Gastroesophageal sphincter (tissue), 3 donors: ENCODE data around the gene EIF4B.

Experiments
- POLR2A ChIP-seq, 2 donors: fragments of 450-650 bp; IDR thresholded peaks; one replicate each; pipeline ENCODE4 v1.6.1; 2017; ENCODE audit warnings: antibody characterized with exemption in 2 of 2, mild to moderate bottlenecking in 2 of 2, moderate library complexity in 1 of 2
- POLR2AphosphoS5 ChIP-seq: sonication (generic); formaldehyde crosslinking; IDR thresholded peaks from one replicate; pipeline ENCODE4 v1.6.1; 2017; ENCODE audit warnings: antibody characterized with exemption
- TF ChIP-seq, protein P1 (sequence below), 4 experiments: fragments of 200-600 bp in 2 of 4; fragments of 450-650 bp in 2 of 4; sonication (generic) in 1 of 4; IDR thresholded peaks; one replicate each; pipeline ENCODE4 v1.5.1; 2017 to 2019; ENCODE audit warnings: antibody characterized with exemption in 4 of 4, mild to moderate bottlenecking in 2 of 4, moderate library complexity in 2 of 4

DNA sequence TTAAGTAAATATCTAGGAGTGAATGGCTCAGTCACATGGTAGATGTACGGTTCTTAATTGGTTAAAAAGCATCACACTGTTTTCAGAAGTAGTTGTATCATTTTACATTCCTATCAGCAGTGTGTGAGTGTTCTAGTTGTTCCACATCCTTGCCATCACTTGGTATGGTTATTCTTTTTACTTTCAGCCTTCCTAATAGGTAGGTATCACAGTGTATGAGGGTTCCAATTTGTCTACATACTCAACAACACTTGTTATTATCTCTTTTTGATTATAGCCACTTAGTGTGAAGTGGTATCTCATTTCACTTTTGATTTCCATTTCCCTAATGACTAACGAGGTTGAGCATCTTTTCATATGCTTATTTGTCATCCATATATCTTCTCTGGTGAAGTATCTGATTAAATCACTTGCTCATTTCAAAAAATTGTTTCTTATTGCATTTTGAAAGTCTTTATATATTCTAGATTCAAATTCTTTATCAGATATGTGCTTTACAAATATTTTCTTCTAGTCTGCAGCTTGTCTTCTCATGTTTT, 76.5 kb downstream of the EIF4B start:
- TF ChIP-seq POLR2A (IDR thresholded peaks at IDR 0.05) (no peak), POLR2AphosphoS5 (no peak)
- TF ChIP-seq, protein P1, sequence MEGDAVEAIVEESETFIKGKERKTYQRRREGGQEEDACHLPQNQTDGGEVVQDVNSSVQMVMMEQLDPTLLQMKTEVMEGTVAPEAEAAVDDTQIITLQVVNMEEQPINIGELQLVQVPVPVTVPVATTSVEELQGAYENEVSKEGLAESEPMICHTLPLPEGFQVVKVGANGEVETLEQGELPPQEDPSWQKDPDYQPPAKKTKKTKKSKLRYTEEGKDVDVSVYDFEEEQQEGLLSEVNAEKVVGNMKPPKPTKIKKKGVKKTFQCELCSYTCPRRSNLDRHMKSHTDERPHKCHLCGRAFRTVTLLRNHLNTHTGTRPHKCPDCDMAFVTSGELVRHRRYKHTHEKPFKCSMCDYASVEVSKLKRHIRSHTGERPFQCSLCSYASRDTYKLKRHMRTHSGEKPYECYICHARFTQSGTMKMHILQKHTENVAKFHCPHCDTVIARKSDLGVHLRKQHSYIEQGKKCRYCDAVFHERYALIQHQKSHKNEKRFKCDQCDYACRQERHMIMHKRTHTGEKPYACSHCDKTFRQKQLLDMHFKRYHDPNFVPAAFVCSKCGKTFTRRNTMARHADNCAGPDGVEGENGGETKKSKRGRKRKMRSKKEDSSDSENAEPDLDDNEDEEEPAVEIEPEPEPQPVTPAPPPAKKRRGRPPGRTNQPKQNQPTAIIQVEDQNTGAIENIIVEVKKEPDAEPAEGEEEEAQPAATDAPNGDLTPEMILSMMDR (IDR thresholded peaks at IDR 0.05): no peak
